Measurements from ENCODE around the gene SLC29A4.

GRCh38 chr7:5314864-5315263, 32.1 kb downstream of the SLC29A4 start:
- TF ChIP-seq CTCF (IDR thresholded peaks at IDR 0.05; ENCODE audit: low read depth, low read length) (no peak), EZH2phosphoT487 (IDR thresholded peaks at IDR 0.05; ENCODE audit: low read depth) (no peak)

Data from OCI-LY3 (cell line).